HepG2 (cell line): ENCODE data around the gene TRIM66. TPM values are rescaled to one million over a fixed set of nuclear protein-coding genes. Genes with fewer than 3 reads are reported as not detected.

Experiments
- AKAP8 ChIP-seq: sonication (generic); formaldehyde crosslinking; IDR thresholded peaks from 2 replicates; pipeline ENCODE4 v1.5.1; 2020; ENCODE audit warnings: mild to moderate bottlenecking, missing genetic modification reagents
- ARNT2 ChIP-seq: sonication (generic); formaldehyde crosslinking; IDR thresholded peaks from 2 replicates; pipeline ENCODE4 v1.8.0; 2022; ENCODE audit warnings: mild to moderate bottlenecking, low read depth, missing genetic modification reagents, moderate library complexity
- CCAR2 ChIP-seq: fragments of 200-400 bp; formaldehyde crosslinking; optimal IDR thresholded peaks from 2 replicates; pipeline ENCODE3; 2018; ENCODE audit warnings: low read depth, mild to moderate bottlenecking, low read length, moderate library complexity
- ELF3 ChIP-seq: IDR thresholded peaks from 2 replicates; pipeline ENCODE4 v1.6.1; 2016; ENCODE audit warnings: missing genetic modification reagents, missing compliant biosample characterization
- ETS1 ChIP-seq: sonication (generic); formaldehyde crosslinking; IDR thresholded peaks from 2 replicates; pipeline ENCODE4 v1.4.0; 2020; ENCODE audit warnings: missing genetic modification reagents
- GFI1 ChIP-seq: sonication (generic); formaldehyde crosslinking; IDR thresholded peaks from 2 replicates; pipeline ENCODE4 v1.5.0; 2020; ENCODE audit warnings: missing genetic modification reagents, mild to moderate bottlenecking, borderline replicate concordance
- HMGXB3 ChIP-seq: sonication (generic); formaldehyde crosslinking; IDR thresholded peaks from 2 replicates; pipeline ENCODE4 v1.4.0; 2020; ENCODE audit warnings: missing genetic modification reagents, borderline replicate concordance
- KDM3A ChIP-seq: IDR thresholded peaks from 2 replicates; pipeline ENCODE4 v1.6.1; 2018; ENCODE audit warnings: low read depth, missing compliant biosample characterization
- KLF16 ChIP-seq, 2 experiments: sonication (generic) in 1 of 2; formaldehyde crosslinking in 1 of 2; IDR thresholded peaks; 2 replicates each; pipeline versions ENCODE4 v1.6.1 to v1.8.0; 2016 to 2023; ENCODE audit warnings: missing genetic modification reagents in 2 of 2, missing compliant biosample characterization in 1 of 2
- PCBP1 ChIP-seq: fragments of 200-400 bp; formaldehyde crosslinking; IDR thresholded peaks from 2 replicates; pipeline ENCODE4 v1.6.1; 2017; ENCODE audit warnings: mild to moderate bottlenecking, low read depth, low read length, borderline replicate concordance
- SOX13 ChIP-seq, 3 experiments: fragments of 450-650 bp in 1 of 3; sonication (generic) in 1 of 3; formaldehyde crosslinking in 1 of 3; IDR thresholded peaks in 2 of 3; conservative IDR thresholded peaks in 1 of 3; 2 replicates each; pipeline versions ENCODE4 v1.5.0 to v1.6.1; 2016 to 2020; ENCODE audit warnings: antibody characterized with exemption in 1 of 3, mild to moderate bottlenecking in 1 of 3, missing compliant biosample characterization in 1 of 3, missing genetic modification reagents in 1 of 3, moderate library complexity in 1 of 3
- TEAD2 ChIP-seq: sonication (generic); formaldehyde crosslinking; IDR thresholded peaks from 2 replicates; pipeline ENCODE4 v1.9.0; 2021; ENCODE audit warnings: missing genetic modification reagents
- ZNF160 ChIP-seq: sonication (generic); formaldehyde crosslinking; IDR thresholded peaks from 2 replicates; pipeline ENCODE4 v1.8.0; 2022; ENCODE audit warnings: mild to moderate bottlenecking, inconsistent platforms, missing genetic modification reagents
- ZNF687 ChIP-seq: sonication (generic); formaldehyde crosslinking; IDR thresholded peaks from 2 replicates; pipeline ENCODE4 v1.5.1; 2020; ENCODE audit warnings: mild to moderate bottlenecking, missing genetic modification reagents, moderate library complexity
- polyA plus RNA-seq, 8 experiments: library from polyadenylated mRNA; depleted of rRNA in 3 of 8; stranded (reverse) in 7 of 8; unstranded in 1 of 8; fragments of >200 nt; fragmentation: Illumina TruSeq in 4 of 8; extraction: Trizol in 4 of 8; gene quantifications; 2 replicates each; pipeline versions ENCODE4 v1.2.1 to v1.2.3, GENCODE V29; 2011 to 2016; ENCODE audit warnings: low read depth in 4 of 8, missing spikeins in 1 of 8, mixed read lengths in 1 of 8; ENCODE audit not compliant: insufficient read depth in 1 of 8
- total RNA-seq, 5 experiments: library from RNA; depleted of rRNA; stranded (reverse); fragments of >200 nt; fragmentation: Illumina TruSeq; extraction: Trizol; gene quantifications; 2 replicates each; pipeline ENCODE4 v1.2.3, GENCODE V29; 2016; ENCODE audit warnings: low read depth in 1 of 5

TRIM66 gene
- total and polyA plus RNA-seq, 2 of the 13 experiments (the other 11 are each of a cell fraction or from before 2014, with no cell fraction given), result 4.9 to 6.1 TPM

GRCh38 chr11:8717876-8718753, 35.6 kb upstream of the TRIM66 start (continued):
- TF ChIP-seq ZNF160 (CRISPR knock-in tag), result no peak
- TF ChIP-seq PCBP1, result no peak
- no peak for TF ChIP-seq TEAD2 (CRISPR knock-in tag)
- peak; percentile 63 for TF ChIP-seq ZNF687 (CRISPR knock-in tag)
- TF ChIP-seq AKAP8 (CRISPR knock-in tag), result no peak
- TF ChIP-seq GFI1 (CRISPR knock-in tag), result no peak
- no peak for TF ChIP-seq SOX13 (IDR thresholded peaks at IDR 0.05)
- TF ChIP-seq SOX13 (CRISPR knock-in tag; conservative IDR thresholded peaks at IDR 0.05 in 1 of 2, IDR thresholded peaks at IDR 0.05 in 1 of 2), result peak in 1 of 2 experiments; percentile 35; a peak in 1 of 4 replicates
- TF ChIP-seq ETS1 (CRISPR knock-in tag), result no peak
- no peak for TF ChIP-seq KLF16 (CRISPR knock-in tag; IDR thresholded peaks at IDR 0.05)
- TF ChIP-seq ARNT2 (CRISPR knock-in tag), result no peak
- TF ChIP-seq HMGXB3 (CRISPR knock-in tag), result 0 out of 2 replicates have a peak, but pooled peaks have one; percentile 33
- TF ChIP-seq CCAR2, result no peak
- TF ChIP-seq KDM3A, result no peak
- 0 out of 2 replicates have a peak, but pooled peaks have one; percentile 37 for TF ChIP-seq ELF3
